Embryonic facial prominence (tissue), 1 donor: ENCODE measurements around the gene FNIP2.

ENCODE experiments used
- DNase-seq: peaks from one replicate; pipeline ENCODE4 v3.0.0-alpha.2; 2016; ENCODE audit errors: extremely low spot score

Gene FNIP2

GRCh38 chr4:158837527-158838141, 68.8 kb downstream of the FNIP2 start:
- no peak for DNase-seq

DNA sequence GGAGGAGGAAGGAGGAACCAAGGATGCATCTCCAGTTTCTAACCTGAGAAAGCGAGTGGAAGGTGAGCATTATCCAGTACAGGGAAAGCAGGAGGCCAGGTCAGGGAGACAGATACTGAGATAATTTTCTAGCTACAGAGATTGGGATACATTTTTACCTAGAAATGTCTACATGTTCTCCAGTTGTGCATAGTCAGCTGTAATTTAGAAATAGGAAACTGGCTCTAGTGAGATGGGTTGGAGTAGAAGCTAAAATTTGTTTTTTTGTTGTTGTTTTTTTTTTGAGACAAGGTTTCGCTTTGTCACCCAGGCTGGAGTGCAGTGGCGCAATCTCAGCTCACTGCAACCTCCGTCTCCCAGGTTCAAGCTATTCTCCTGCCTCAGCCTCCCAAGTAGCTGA, 71.3 kb downstream of the FNIP2 start:
- no peak for DNase-seq

DNA sequence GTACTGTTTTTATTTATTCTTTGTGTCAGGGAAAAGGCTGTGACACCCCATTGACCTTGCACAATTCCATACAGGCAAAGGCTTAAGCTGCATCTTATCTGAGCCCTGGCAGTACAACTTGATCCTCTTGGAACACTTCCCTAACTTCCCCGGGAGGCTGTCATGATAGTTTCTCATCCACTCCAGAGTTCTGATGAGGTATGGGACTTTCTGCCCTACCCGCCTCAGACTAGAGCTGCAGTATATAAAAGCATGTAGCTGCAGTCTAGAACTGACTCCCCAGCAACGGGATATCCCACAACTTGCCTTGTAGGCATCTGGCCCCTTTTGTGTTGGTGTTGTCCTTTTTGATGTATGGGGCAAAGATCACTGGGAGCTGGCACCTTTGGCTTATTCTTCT, 72.7 kb downstream of the FNIP2 start:
- no peak for DNase-seq

DNA sequence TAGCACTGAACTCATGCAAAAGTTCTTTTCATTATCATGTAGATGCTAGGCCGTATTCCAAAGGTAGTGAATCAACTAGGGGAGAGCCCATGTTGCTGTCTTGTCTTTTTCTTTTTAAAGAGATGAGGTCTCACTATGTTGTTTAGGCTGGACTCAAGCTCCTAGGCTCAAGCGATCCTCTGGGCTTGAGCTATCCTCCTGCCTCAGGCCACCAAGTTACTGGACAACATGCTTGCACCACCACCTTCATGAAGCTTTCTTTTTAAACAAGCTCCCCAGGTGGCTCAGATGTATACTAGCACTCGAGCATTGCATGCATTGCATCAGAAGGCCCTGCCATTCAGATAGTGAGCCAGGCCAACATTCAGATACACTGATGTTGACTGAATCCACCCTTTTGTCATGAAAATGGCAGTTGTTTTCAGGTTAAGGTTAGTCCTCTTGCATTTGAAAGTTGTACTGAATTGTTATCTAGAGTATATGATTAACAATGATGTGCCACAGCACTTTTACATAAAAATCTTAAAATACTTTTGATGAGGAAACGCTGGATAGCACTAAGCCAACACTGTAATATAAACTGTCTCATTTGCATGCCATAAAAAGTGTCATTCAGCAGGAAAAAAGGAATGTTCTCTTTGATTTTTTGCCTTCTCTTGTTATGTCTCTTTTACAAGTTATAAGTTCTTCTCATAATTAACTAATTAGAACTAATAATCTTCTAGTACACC, 76.7 kb downstream of the FNIP2 start:
- no peak for DNase-seq

- no peak for DNase-seq
These were observed 78.7 kb downstream of the FNIP2 start for GRCh38 chr4:158847535-158847934.

DNA sequence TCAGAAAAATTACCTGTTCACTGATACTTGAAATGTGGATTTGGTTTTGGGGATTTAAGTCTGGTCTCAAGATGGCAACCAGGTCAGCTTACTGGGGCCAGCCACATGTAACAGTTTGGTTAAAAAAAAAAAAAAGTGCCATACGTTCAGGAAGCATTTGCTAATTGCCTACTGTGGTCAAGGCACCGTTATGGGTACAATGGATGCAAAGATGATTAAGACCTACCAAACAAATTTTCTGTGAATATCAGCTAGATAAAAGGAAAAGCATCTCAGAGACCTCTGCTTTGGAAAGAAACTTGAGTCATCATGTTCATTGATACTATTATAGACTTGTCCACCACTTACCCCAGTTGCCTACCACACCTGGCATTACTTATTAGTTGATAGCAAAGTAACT, 80.9 kb downstream of the FNIP2 start:
- DNase-seq: no peak

- DNase-seq: no peak
These were observed 81.5 kb downstream of the FNIP2 start for GRCh38 chr4:158850371-158850770.

DNA sequence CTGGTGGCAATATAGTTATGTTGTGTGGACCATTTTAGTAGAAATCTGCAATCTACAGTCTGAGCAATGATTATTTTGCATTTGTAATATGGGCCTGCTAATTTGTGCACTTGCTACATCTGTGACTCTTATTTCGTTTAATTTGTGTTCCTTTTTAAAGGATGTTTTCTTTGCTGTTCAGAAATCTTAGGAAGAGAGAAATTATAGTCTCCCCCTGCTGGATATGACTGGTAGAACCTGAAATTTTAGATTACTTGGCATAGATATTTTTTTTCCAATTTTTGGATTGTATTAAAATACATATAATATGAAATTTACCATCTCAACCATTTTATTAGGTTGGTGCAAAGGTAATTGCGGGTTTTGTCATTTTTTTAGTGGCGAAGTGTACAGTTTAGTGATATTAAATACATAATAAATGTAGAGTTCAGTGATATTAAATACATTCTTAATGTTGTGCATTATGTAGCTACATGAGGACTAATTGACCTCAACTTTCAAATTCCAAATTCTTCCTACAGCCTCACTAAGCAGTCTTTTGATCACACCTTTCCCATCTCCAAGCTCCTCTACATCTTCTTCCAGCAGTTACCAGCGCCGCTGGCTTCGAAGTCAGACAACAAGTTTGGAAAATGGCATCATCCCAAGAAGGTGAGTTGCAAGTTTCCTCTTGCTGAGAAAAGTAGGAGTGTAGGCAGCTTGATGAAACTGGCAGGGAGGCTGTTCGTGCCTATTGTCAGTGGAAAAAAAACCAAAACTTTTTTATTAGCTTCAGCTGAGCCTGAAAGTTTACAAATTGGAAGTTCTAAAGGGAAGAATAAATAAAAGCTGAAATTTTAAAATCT, 82.2 kb downstream of the FNIP2 start:
- DNase-seq: no peak

- DNase-seq: no peak
These were observed 85.4 kb downstream of the FNIP2 start for GRCh38 chr4:158854236-158854635.

GRCh38 chr4:158856852-158857251, 88.0 kb downstream of the FNIP2 start:
- DNase-seq: no peak

- DNase-seq: no peak
These were observed 89.1 kb downstream of the FNIP2 start for GRCh38 chr4:158857951-158858350.

DNA sequence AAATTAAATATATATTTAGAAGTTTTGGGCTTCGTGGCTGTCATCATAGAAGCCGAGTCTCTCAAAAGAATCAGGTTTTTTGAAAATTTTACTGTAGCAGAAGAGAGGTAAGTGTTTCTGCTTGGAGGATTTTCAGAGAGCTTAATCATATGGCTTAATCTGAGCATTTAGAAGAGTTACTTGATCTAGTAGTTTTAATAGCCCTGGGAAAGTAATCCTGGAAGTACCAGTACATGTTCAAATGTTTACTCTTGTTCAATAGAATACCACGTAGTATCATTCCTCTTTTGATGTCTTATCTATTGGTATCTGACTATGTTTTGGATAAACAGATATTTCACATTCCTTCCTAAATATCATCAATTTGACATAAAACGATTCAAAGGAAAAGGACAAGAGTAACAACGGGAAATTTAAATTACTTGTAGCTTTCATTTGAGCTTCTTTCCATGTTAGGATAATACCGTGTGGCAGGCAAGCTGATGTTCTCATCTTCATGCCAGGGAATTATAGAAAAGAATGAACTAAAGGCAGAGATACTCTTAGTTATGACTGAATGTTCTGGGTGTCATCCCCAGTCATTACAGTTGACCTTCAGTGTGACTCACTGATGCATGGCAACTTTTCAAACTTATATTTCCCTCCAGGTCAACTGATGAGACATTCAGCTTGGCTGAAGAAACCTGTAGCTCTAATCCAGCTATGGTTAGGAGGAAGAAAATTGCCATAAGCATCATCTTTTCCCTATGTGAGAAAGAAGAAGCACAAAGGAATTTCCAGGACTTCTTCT, 89.8 kb downstream of the FNIP2 start:
- no peak for DNase-seq

DNA sequence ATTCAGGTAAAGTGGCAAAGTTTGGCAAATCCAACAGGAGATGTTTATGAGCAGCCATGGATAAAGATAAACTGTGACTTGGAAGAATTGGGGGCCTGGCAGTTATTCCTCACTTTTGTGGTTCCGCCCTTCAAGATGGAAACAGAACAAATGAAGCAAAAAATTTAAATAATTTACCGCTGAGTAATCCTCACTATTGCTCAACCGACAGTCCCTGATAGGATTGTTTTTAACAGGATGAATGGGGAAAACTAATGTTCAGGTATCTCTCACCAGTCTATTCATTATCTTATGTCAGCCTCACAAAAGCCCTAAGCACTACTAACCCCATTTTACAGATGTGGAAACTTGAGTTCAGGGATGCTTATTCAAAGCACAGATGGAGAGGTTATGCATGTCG, 90.8 kb downstream of the FNIP2 start:
- DNase-seq: no peak

GRCh38 chr4:158860856-158861255, 92.0 kb downstream of the FNIP2 start:
- no peak for DNase-seq

DNA sequence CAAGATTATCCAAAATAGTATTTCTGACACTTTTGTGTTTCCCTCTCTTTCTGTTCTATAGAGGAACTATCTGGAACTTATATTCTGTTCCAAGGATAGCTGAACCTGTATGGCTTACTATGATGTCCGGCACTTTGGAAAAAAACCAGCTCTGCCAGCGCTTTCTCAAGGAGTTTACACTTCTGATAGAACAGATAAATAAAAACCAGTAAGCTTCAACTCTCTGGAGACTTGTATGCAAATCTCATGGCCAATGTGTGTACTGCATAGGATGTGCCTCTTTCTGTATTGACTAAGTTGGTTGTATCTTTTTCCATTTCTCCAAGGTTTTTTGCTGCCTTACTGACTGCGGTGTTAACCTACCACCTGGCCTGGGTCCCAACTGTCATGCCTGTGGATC, 92.5 kb downstream of the FNIP2 start:
- no peak for DNase-seq

GRCh38 chr4:158861766-158862165, 92.9 kb downstream of the FNIP2 start:
- no peak for DNase-seq

GRCh38 chr4:158863296-158863695, 94.5 kb downstream of the FNIP2 start:
- no peak for DNase-seq

GRCh38 chr4:158865520-158866177, 96.8 kb downstream of the FNIP2 start:
- no peak for DNase-seq

GRCh38 chr4:158869001-158869400, 100.2 kb downstream of the FNIP2 start:
- DNase-seq: no peak

- no peak for DNase-seq
These were observed 100.9 kb downstream of the FNIP2 start for GRCh38 chr4:158869761-158870160.

GRCh38 chr4:158870282-158870625, 101.4 kb downstream of the FNIP2 start:
- no peak for DNase-seq
